Hepatocyte (in vitro differentiated cells): Measurements from ENCODE around the gene SLC9A4. TPM values are rescaled to one million over a fixed set of nuclear protein-coding genes. Genes with fewer than 3 reads are reported as not detected.
"Not testable (repeated sequence)": the region's sequence is repeated elsewhere in the genome, so short reads cannot be mapped to it uniquely, and the experiment has no call there.

Experiments used
- DNase-seq: peaks from one replicate; pipeline ENCODE4 v3.0.0-alpha.2; 2016; ENCODE audit warnings: low spot score
- H2AFZ ChIP-seq: fragments of 200-600 bp; sonication (generic); 2 replicates; pipeline ENCODE4 v1.6.0; 2016; ENCODE audit warnings: antibody characterized with exemption, mild to moderate bottlenecking
- H3K27ac ChIP-seq: fragments of 200-600 bp; sonication (generic); 2 replicates; pipeline ENCODE4 v1.5.1; 2016; ENCODE audit warnings: mild to moderate bottlenecking
- H3K27me3 ChIP-seq: fragments of 200-600 bp; sonication (generic); 2 replicates; pipeline ENCODE4 v1.6.1; 2016
- H3K36me3 ChIP-seq: fragments of 200-600 bp; sonication (generic); replicated peaks from 2 replicates; pipeline ENCODE4 v1.5.1; 2016; ENCODE audit warnings: low read depth; ENCODE audit not compliant: insufficient read depth
- H3K4me1 ChIP-seq: fragments of 200-600 bp; sonication (generic); 2 replicates; pipeline ENCODE4 v1.5.1; 2016; ENCODE audit warnings: mild to moderate bottlenecking, moderate library complexity; ENCODE audit not compliant: insufficient read depth
- H3K4me2 ChIP-seq: fragments of 200-600 bp; sonication (generic); 2 replicates; pipeline ENCODE4 v1.6.0; 2016
- H3K4me3 ChIP-seq: fragments of 200-600 bp; sonication (generic); 2 replicates; pipeline ENCODE4 v1.5.1; 2016; ENCODE audit warnings: mild to moderate bottlenecking
- H3K79me2 ChIP-seq: fragments of 200-600 bp; sonication (generic); 2 replicates; pipeline ENCODE4 v1.6.0; 2017; ENCODE audit warnings: mild to moderate bottlenecking
- H3K9me2 ChIP-seq: fragments of 200-600 bp; sonication (generic); replicated peaks from 2 replicates; pipeline ENCODE4 v1.6.0; 2017; ENCODE audit warnings: mild to moderate bottlenecking; ENCODE audit not compliant: insufficient read depth
- H3K9me3 ChIP-seq: fragments of 200-600 bp; sonication (generic); 2 replicates; pipeline ENCODE4 v1.5.1; 2016; ENCODE audit warnings: low read depth, mild to moderate bottlenecking
- H4K20me1 ChIP-seq: fragments of 200-600 bp; sonication (generic); 2 replicates; pipeline ENCODE4 v1.6.0; 2016; ENCODE audit warnings: mild to moderate bottlenecking; ENCODE audit not compliant: insufficient read depth, poor library complexity, severe bottlenecking
- CTCF ChIP-seq: fragments of 200-600 bp; sonication (generic); IDR thresholded peaks from 2 replicates; pipeline ENCODE4 v1.5.1; 2016; ENCODE audit warnings: antibody characterized with exemption, mild to moderate bottlenecking; ENCODE audit not compliant: poor library complexity
- EZH2 ChIP-seq: fragments of 200-600 bp; sonication (generic); IDR thresholded peaks from 2 replicates; pipeline ENCODE4 v1.6.1; 2016; ENCODE audit warnings: antibody characterized with exemption, mild to moderate bottlenecking, borderline replicate concordance
- EZH2phosphoT487 ChIP-seq: fragments of 200-600 bp; sonication (generic); IDR thresholded peaks from one replicate; pipeline ENCODE4 v1.6.1; 2018; ENCODE audit warnings: antibody characterized with exemption, mild to moderate bottlenecking, low read depth, moderate library complexity; ENCODE audit not compliant: unreplicated experiment, severe bottlenecking
- WGBS: methylation state at CpG from one replicate; pipeline ENCODE4 v1.1.6; 2016; ENCODE audit warnings: low lambda C conversion rate; ENCODE audit errors: missing lambda C conversion rate; 5-methylcytosine and 5-hydroxymethylcytosine counted together
- polyA plus RNA-seq: library from polyadenylated mRNA; unstranded; fragments of >200 nt; fragmentation: Nextera tagmentation; extraction: Ambion mirVana; gene quantifications from 2 replicates; pipeline ENCODE4 v1.2.1, GENCODE V29; 2016
- total RNA-seq: library from RNA; depleted of rRNA; stranded (reverse); fragments of >200 nt; gene quantifications from 2 replicates; pipeline ENCODE4 v1.2.3, GENCODE V29; 2014

SLC9A4 gene
- total and polyA plus RNA-seq, 2 experiments from 2014 or later, result 0.80 to 1.6 TPM

DNA sequence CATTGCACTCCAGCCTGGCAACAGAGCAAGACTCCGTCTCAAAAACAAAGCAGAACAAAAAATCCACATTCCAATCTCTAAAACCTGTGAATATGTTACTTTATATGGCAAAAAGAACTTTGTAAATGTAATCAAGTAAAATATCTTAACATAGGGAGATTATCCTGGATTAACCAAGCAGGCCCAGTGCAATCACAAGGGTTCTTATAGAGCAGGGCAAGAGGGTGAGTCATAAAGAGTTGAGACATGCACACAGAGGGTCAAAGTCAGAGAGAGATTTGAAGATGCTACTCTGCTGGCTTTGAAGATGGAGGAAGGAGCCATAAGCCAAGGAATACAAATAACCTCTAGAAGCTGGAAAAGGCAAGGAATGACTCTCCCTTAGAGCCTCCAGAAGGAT, 85.4 kb downstream of the SLC9A4 start:
- H3K4me1 ChIP-seq, result no peaks in the 10 kb centered on the region
- H2AFZ ChIP-seq, result no peak overlapping the region
- no peak overlapping the region for H3K27ac ChIP-seq
- TF ChIP-seq CTCF, result no peak
- TF ChIP-seq EZH2, result no peak
- no peak for TF ChIP-seq EZH2phosphoT487
- 71% methylated on average over 1 of the region's 1 CpG for WGBS
- no peaks in the 10 kb centered on the region for H3K9me3 ChIP-seq
- H3K79me2 ChIP-seq, result no peaks in the 10 kb centered on the region
- H3K27me3 ChIP-seq, result no peaks in the 10 kb centered on the region
- H3K4me3 ChIP-seq, result no peak overlapping the region
- no peaks in the 10 kb centered on the region for H3K9me2 ChIP-seq
- DNase-seq, result peak; percentile 27
- no peaks in the 10 kb centered on the region for H3K36me3 ChIP-seq
- H3K4me2 ChIP-seq, result no peak overlapping the region
- H4K20me1 ChIP-seq, result no peaks in the 10 kb centered on the region

GRCh38 chr2:102562542-102562941, 89.5 kb downstream of the SLC9A4 start:
- H3K36me3 ChIP-seq, H3K27ac ChIP-seq, H3K4me1 ChIP-seq, H3K9me3 ChIP-seq, H2AFZ ChIP-seq, DNase-seq, H3K4me3 ChIP-seq, H3K27me3 ChIP-seq, H3K4me2 ChIP-seq, H4K20me1 ChIP-seq, H3K79me2 ChIP-seq, H3K9me2 ChIP-seq: not testable (repeated sequence)
- WGBS, result 95% methylated on average over 1 of the region's 1 CpG

DNA sequence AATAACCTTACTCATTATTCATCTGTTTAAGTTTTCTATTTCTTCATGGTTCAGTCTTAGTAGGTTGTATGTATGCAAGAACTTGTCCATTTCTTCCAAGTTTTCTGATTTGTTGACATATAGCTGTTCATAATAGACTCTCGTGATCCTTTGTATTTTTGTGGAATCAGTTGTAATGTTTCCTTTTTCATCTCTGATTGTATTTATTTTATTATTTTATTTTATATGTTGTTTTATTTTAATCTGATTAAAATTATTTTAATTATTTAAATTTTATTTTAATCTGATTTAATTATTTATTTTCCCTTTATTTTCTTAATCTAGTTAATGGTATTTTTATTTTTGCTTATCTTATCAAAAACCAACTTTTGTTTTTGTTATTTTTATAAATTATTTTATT, 102.9 kb downstream of the SLC9A4 start:
- no peaks in the 10 kb centered on the region for H4K20me1 ChIP-seq
- H3K79me2 ChIP-seq, result no peaks in the 10 kb centered on the region
- no peak overlapping the region for H2AFZ ChIP-seq
- no peaks in the 10 kb centered on the region for H3K27me3 ChIP-seq
- no peak overlapping the region for H3K4me2 ChIP-seq
- H3K9me3 ChIP-seq, result no peaks in the 10 kb centered on the region
- H3K4me1 ChIP-seq, result no peaks in the 10 kb centered on the region
- H3K9me2 ChIP-seq, result no peaks in the 10 kb centered on the region
- no peaks in the 10 kb centered on the region for H3K36me3 ChIP-seq
- no peak overlapping the region for H3K4me3 ChIP-seq
- TF ChIP-seq EZH2, result no peak
- no peak for TF ChIP-seq EZH2phosphoT487
- TF ChIP-seq CTCF, result no peak
- 96% methylated on average over 1 of the region's 1 CpG for WGBS
- H3K27ac ChIP-seq, result no peak overlapping the region
- no peak for DNase-seq

DNA sequence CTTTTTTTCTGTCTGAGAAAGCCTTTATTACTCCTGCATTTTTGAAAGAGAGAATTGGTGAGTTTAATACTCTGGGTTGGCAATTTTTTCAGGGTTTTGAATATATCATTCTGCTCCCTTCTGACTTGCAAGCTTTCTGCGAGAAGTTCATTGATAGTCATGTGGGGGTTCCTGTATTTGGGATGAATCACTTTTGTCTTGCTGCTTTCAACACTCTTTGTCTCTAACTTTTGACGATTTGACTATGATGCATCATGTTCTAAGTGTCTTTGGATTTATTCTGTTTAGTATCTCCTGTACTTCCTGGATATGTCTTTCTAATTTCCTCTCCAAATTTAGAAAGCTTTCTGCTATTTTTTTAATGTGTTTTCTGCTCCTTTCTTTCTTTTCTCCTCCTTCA, 105.3 kb downstream of the SLC9A4 start:
- H3K4me3 ChIP-seq, result no peak overlapping the region
- no peak overlapping the region for H3K4me2 ChIP-seq
- H3K79me2 ChIP-seq, result no peaks in the 10 kb centered on the region
- no peaks in the 10 kb centered on the region for H4K20me1 ChIP-seq
- DNase-seq, result no peak
- WGBS, result 98% methylated on average over 2 of the region's 2 CpGs
- H3K9me3 ChIP-seq, result no peaks in the 10 kb centered on the region
- H3K4me1 ChIP-seq, result no peaks in the 10 kb centered on the region
- no peak overlapping the region for H3K27ac ChIP-seq
- no peaks in the 10 kb centered on the region for H3K36me3 ChIP-seq
- H3K9me2 ChIP-seq, result no peaks in the 10 kb centered on the region
- H2AFZ ChIP-seq, result no peak overlapping the region
- H3K27me3 ChIP-seq, result no peaks in the 10 kb centered on the region
- no peak for TF ChIP-seq EZH2
- TF ChIP-seq EZH2phosphoT487, result no peak
- TF ChIP-seq CTCF, result no peak
